Nephron (organoid): ENCODE results near the gene LGR4.

Source experiments
- H3K27ac Mint-ChIP-seq, 3 experiments: 2 replicates each; pipeline ENCODE4 v1.8.0; 2020; ENCODE audit warnings: mixed read lengths in 3 of 3, mild to moderate bottlenecking in 2 of 3, moderate library complexity in 1 of 3
- H3K27me3 Mint-ChIP-seq: 2 replicates; pipeline ENCODE4 v1.8.0; 2021; ENCODE audit warnings: low read depth, mild to moderate bottlenecking, moderate library complexity, mixed read lengths
- H3K36me3 Mint-ChIP-seq: 2 replicates; pipeline ENCODE4 v1.8.0; 2020; ENCODE audit warnings: low read depth, mixed read lengths
- H3K4me1 Mint-ChIP-seq: 2 replicates; pipeline ENCODE4 v1.8.0; 2020; ENCODE audit warnings: mixed read lengths
- H3K4me3 Mint-ChIP-seq, 3 experiments: 2 replicates each; pipeline ENCODE4 v1.8.0; 2020; ENCODE audit warnings: mild to moderate bottlenecking in 3 of 3, mixed read lengths in 3 of 3, moderate library complexity in 2 of 3
- H3K9me3 Mint-ChIP-seq: 2 replicates; pipeline ENCODE4 v1.8.0; 2020; ENCODE audit warnings: mixed read lengths
- TF ChIP-seq, protein P1 (sequence below), 3 experiments: fragments of 200-600 bp; sonication (generic); IDR thresholded peaks; one replicate each; pipeline ENCODE4 v1.5.0; 2021; ENCODE audit warnings: antibody characterized with exemption in 3 of 3; ENCODE audit not compliant: unreplicated experiment in 3 of 3

The LGR4 gene

DNA sequence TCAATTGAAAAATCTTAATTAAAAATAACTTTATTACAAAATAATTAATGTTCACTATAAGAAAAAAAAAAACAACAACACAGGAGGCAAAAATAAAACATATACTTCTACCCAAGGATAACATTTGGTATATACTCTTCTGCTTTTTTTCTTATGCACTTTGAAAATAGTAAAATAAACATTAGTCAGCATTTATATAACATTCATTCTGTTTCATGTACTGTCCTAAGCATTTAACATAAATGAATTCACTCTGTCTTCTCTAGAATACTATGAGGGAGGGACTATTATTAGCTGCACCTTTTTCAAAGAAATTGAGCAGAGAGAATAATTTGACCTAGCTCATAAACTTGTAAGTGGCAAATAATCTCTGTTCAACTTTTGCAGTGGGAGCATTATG is 61.3 kb downstream of the LGR4 start:
- no peak overlapping the region for H3K27ac Mint-ChIP-seq
- no peak overlapping the region for H3K4me3 Mint-ChIP-seq
- TF ChIP-seq, protein P1, sequence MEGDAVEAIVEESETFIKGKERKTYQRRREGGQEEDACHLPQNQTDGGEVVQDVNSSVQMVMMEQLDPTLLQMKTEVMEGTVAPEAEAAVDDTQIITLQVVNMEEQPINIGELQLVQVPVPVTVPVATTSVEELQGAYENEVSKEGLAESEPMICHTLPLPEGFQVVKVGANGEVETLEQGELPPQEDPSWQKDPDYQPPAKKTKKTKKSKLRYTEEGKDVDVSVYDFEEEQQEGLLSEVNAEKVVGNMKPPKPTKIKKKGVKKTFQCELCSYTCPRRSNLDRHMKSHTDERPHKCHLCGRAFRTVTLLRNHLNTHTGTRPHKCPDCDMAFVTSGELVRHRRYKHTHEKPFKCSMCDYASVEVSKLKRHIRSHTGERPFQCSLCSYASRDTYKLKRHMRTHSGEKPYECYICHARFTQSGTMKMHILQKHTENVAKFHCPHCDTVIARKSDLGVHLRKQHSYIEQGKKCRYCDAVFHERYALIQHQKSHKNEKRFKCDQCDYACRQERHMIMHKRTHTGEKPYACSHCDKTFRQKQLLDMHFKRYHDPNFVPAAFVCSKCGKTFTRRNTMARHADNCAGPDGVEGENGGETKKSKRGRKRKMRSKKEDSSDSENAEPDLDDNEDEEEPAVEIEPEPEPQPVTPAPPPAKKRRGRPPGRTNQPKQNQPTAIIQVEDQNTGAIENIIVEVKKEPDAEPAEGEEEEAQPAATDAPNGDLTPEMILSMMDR (IDR thresholded peaks at IDR 0.05; ENCODE audit: unreplicated experiment in 3 of 3), result no peak
- peaks cover 8% of the 10 kb centered on the region for H3K36me3 Mint-ChIP-seq
- H3K9me3 Mint-ChIP-seq, result no peaks in the 10 kb centered on the region
- H3K4me1 Mint-ChIP-seq, result peaks cover 54% of the 10 kb centered on the region
- no peaks in the 10 kb centered on the region for H3K27me3 Mint-ChIP-seq

DNA sequence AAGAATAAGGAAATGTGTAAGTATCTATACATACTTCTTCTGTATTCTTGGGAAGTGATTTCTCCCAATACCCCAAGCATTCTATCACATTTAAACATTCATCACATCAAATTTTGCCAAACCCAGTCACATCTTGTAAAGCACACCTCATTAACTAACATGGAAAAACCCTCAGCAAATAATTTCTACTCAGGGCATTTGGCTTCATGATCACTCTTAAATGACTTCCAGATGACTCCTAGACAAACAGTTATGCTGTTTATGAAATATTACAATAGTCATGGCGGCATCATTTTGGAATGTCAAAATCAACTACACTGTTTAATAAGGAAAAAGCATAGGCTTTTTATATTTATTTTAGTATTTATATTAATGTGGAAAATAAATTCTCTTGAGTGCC is 62.3 kb downstream of the LGR4 start:
- H3K4me1 Mint-ChIP-seq, result peaks cover 44% of the 10 kb centered on the region
- H3K4me3 Mint-ChIP-seq, result no peak overlapping the region
- no peaks in the 10 kb centered on the region for H3K27me3 Mint-ChIP-seq
- no peak overlapping the region for H3K27ac Mint-ChIP-seq
- TF ChIP-seq, protein P1 (IDR thresholded peaks at IDR 0.05; ENCODE audit: unreplicated experiment in 3 of 3), result no peak
- peaks cover 8% of the 10 kb centered on the region for H3K36me3 Mint-ChIP-seq
- H3K9me3 Mint-ChIP-seq, result no peaks in the 10 kb centered on the region

DNA sequence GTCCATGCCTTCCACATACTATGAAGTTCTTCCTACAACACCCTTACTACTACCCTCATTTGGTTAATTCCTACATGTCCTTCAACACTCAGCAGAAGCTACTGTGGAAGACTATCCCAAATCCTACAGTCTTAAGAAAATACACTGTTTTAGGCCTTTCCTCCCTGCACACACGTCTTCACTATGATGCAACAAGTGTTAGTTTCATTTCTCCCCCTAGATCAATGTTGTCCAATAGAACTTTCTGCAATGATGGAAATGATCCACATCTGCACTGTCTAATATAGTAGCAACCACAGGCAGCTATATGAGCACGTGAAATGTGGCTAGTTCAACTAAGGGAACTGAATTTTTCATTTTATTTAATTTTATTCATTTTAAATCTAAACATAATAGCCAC is 62.8 kb downstream of the LGR4 start:
- H3K27ac Mint-ChIP-seq, result no peak overlapping the region
- no peaks in the 10 kb centered on the region for H3K9me3 Mint-ChIP-seq
- TF ChIP-seq, protein P1 (IDR thresholded peaks at IDR 0.05; ENCODE audit: unreplicated experiment in 3 of 3), result no peak
- H3K27me3 Mint-ChIP-seq, result no peaks in the 10 kb centered on the region
- H3K4me1 Mint-ChIP-seq, result peaks cover 38% of the 10 kb centered on the region
- peaks cover 8% of the 10 kb centered on the region for H3K36me3 Mint-ChIP-seq
- no peak overlapping the region for H3K4me3 Mint-ChIP-seq

DNA sequence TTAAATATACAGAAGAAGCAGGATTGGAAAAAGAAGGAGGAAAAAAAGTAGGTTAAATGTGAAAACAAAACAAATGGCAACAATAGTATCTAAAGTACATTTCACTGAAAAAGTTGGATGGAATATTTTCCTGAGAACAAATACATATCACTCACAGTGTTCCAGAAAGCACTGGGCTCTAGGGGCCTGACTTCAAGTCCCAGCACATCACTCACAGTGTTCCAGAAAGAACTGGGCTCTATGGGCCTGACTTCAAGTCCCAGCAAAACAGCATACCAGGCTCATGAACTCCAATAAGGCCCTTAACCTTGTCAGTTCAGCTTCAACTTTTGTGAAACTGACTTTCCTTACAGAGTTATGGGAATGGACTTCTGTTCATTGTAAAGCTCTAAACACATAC is 63.5 kb downstream of the LGR4 start:
- TF ChIP-seq, protein P1 (IDR thresholded peaks at IDR 0.05; ENCODE audit: unreplicated experiment in 3 of 3), result no peak
- Mint-ChIP-seq H3K36me3 (peaks cover 15% of the 10 kb centered on the region), H3K4me1 (peaks cover 31% of the 10 kb centered on the region)

DNA sequence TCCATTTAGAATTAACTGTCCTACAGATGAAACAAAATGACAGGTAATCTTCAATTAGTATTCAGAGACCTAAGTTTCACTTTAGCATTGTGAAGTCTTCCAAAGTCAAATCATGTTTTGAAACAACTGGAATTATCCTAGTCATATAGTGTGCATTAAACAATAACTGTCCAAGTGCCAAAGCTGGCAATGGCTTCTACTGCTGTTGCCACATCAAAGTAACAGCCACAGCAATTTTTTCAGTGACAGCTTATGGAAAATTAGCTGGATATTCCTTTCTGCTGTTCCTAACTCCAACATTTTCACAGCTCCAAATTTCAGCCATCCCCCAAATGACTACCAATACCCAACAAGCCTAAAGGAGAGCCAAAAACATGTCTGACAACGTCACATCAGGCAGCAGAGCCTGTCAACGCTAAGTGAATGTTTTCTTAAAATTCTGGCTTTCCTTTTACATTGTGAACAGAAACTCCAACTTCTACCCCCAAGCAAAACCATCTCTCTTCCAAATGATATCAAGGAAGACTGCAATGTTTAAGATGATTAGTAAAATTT is 64.3 kb downstream of the LGR4 start:
- peaks cover 24% of the 10 kb centered on the region for H3K4me1 Mint-ChIP-seq
- no peaks in the 10 kb centered on the region for H3K9me3 Mint-ChIP-seq
- no peak overlapping the region for H3K4me3 Mint-ChIP-seq
- H3K36me3 Mint-ChIP-seq, result peaks cover 15% of the 10 kb centered on the region
- no peak overlapping the region for H3K27ac Mint-ChIP-seq
- TF ChIP-seq, protein P1 (IDR thresholded peaks at IDR 0.05; ENCODE audit: unreplicated experiment in 3 of 3), result no peak
- no peaks in the 10 kb centered on the region for H3K27me3 Mint-ChIP-seq

More for the DNA sequence above, 63.5 kb downstream of the LGR4 start:
- Mint-ChIP-seq H3K27me3 (no peaks in the 10 kb centered on the region), H3K4me3 (no peak overlapping the region), H3K9me3 (no peaks in the 10 kb centered on the region), H3K27ac (no peak overlapping the region)
